Ovary (tissue), 9 donors: Measurements from ENCODE around the gene COG3. TPM values are rescaled to one million over a fixed set of nuclear protein-coding genes. Genes with fewer than 3 reads are reported as not detected.

Experiments used
- DNase-seq, 5 donors: peaks; one replicate each; pipeline ENCODE4 v3.0.0-alpha.2; 2019 to 2020
- H3K27ac ChIP-seq, 2 donors: fragments of 200-600 bp; one replicate each; pipeline versions ENCODE4 v1.5.1 to v1.8.0; 2019 to 2022
- H3K27me3 ChIP-seq: fragments of 200-600 bp; one replicate; pipeline ENCODE4 v1.8.0; 2022
- H3K36me3 ChIP-seq: fragments of 200-600 bp; sonication (generic); one replicate; pipeline ENCODE4 v1.5.1; 2019
- H3K4me1 ChIP-seq: one replicate; pipeline ENCODE4 v1.8.1; 2013; ENCODE audit warnings: mild to moderate bottlenecking, moderate library complexity; ENCODE audit not compliant: insufficient read depth
- H3K4me3 ChIP-seq: fragments of 200-600 bp; sonication (generic); one replicate; pipeline ENCODE4 v1.5.1; 2017
- H3K9me3 ChIP-seq, 2 donors: fragments of 200-600 bp in 1 of 2; sonication (generic) in 1 of 2; one replicate each; pipeline versions ENCODE4 v1.5.1 to v1.8.1; 2013 to 2019; ENCODE audit warnings: mild to moderate bottlenecking in 1 of 2, moderate library complexity in 1 of 2
- EP300 ChIP-seq: sonication (generic); formaldehyde crosslinking; IDR thresholded peaks from one replicate; pipeline ENCODE4 v1.6.1; 2017; ENCODE audit warnings: antibody characterized with exemption
- POLR2A ChIP-seq: fragments of 450-650 bp; IDR thresholded peaks from one replicate; pipeline ENCODE4 v1.6.1; 2017; ENCODE audit warnings: antibody characterized with exemption, mild to moderate bottlenecking, moderate library complexity
- WGBS, 3 donors: extraction: QIAGEN DNeasy Blood & Tissue Kit in 1 of 3; methylation state at CpG; one replicate each; pipeline versions ENCODE4 v1.1.5 to v1.1.7; 2013 to 2017; 5-methylcytosine and 5-hydroxymethylcytosine counted together
- intact Hi-C, 4 donors: fragments of 100-400 bp; cut with DNase I; formaldehyde crosslinking; loops; one replicate each; pipeline versions ENCODE4 v1.11.0 to v1.15.1; 2022 to 2023
- polyA plus RNA-seq, 2 donors: library from polyadenylated mRNA; stranded (reverse); fragments of 200-250 nt in 1 of 2; fragments of 350-450 nt in 1 of 2; fragmentation: Illumina TruSeq in 1 of 2; extraction: RNeasy Lipid Tissue Mini Kit (QIAGEN cat#74804) in 1 of 2; gene quantifications; one replicate each; pipeline ENCODE4 v1.2.3, GENCODE V29; 2013 to 2014
- total RNA-seq, 7 donors: library from RNA; depleted of rRNA in 2 of 7; stranded (reverse); fragments of >200 nt in 2 of 7; fragmentation: NEBNext Ultra II Directional in 3 of 7; extraction: Animal tissue kit (Norgen Biotek cat#: 25700) in 3 of 7; gene quantifications; one replicate each; pipeline versions ENCODE4 v1.1.0 to v1.2.4, GENCODE V29; 2016 to 2023
- TF ChIP-seq, protein P1 (sequence below), 3 donors: fragments of 450-650 bp in 2 of 3; fragments of 200-600 bp in 1 of 3; IDR thresholded peaks; one replicate each; pipeline versions ENCODE4 v1.5.1 to v1.8.0; 2016 to 2022; ENCODE audit warnings: antibody characterized with exemption in 3 of 3, mild to moderate bottlenecking in 1 of 3
- donor health status: DM: no; HTN: no; CAD: no; lungs with moderate emphysema.
- donor health status: DM: no; HTN: no; CAD: no.
- donor health status: Bipolar disorder and iron deficiency.
- donor health status: DM: yes; HTN: yes; CAD: no.
- donor health status: DM: no; HTN: no; CAD: no.
- donor health status: DM: yes; HTN: yes; CAD: no.

The COG3 gene
- total and polyA plus RNA-seq, 9 donors: 17.1 to 37.3 (median 26.9) TPM

- Histone ChIP-seq H3K4me3 (no peak overlapping the region), H3K27ac (no peak overlapping the region), H3K4me1 (peaks cover 8% of the 10 kb centered on the region), H3K36me3 (no peaks in the 10 kb centered on the region), H3K9me3 (no peaks in the 10 kb centered on the region), H3K27me3 (no peaks in the 10 kb centered on the region)
- WGBS, 3 donors: 82 to 89% (median 82%) methylated on average over 7 of the region's 7 CpGs
- no peak for DNase-seq
- intact Hi-C loops: no loop called here
- no peak for TF ChIP-seq EP300
- TF ChIP-seq, protein P1, sequence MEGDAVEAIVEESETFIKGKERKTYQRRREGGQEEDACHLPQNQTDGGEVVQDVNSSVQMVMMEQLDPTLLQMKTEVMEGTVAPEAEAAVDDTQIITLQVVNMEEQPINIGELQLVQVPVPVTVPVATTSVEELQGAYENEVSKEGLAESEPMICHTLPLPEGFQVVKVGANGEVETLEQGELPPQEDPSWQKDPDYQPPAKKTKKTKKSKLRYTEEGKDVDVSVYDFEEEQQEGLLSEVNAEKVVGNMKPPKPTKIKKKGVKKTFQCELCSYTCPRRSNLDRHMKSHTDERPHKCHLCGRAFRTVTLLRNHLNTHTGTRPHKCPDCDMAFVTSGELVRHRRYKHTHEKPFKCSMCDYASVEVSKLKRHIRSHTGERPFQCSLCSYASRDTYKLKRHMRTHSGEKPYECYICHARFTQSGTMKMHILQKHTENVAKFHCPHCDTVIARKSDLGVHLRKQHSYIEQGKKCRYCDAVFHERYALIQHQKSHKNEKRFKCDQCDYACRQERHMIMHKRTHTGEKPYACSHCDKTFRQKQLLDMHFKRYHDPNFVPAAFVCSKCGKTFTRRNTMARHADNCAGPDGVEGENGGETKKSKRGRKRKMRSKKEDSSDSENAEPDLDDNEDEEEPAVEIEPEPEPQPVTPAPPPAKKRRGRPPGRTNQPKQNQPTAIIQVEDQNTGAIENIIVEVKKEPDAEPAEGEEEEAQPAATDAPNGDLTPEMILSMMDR (IDR thresholded peaks at IDR 0.05): no peak
Measured at GRCh38 chr13:45446181-45446580, 18.6 kb upstream of the COG3 start.

GRCh38 chr13:45447050-45447661 lies 17.6 kb upstream of the COG3 start:
- H3K36me3 ChIP-seq: no peaks in the 10 kb centered on the region
- intact Hi-C loops: no loop called here
- 33 to 52% (median 39%) methylated on average over 9 of the region's 9 CpGs for WGBS, 3 donors
- H3K4me1 ChIP-seq: peaks cover 7% of the 10 kb centered on the region
- TF ChIP-seq POLR2A (no peak), EP300 (no peak)
- TF ChIP-seq, protein P1 (IDR thresholded peaks at IDR 0.05): no peak
- DNase-seq: peak in 4 of 5 donors; percentile 31 to 48 (median 46)
- no peaks in the 10 kb centered on the region for H3K27me3 ChIP-seq
- no peaks in the 10 kb centered on the region for H3K9me3 ChIP-seq
- peak overlapping the region in 1 of 2 donors; percentile 38 for H3K27ac ChIP-seq
- H3K4me3 ChIP-seq: no peak overlapping the region

- no peak for DNase-seq
- Histone ChIP-seq H3K4me3 (no peak overlapping the region), H3K36me3 (no peaks in the 10 kb centered on the region), H3K27ac (peak overlapping the region in 1 of 2 donors; percentile 19), H3K9me3 (no peaks in the 10 kb centered on the region), H3K4me1 (peaks cover 7% of the 10 kb centered on the region), H3K27me3 (no peaks in the 10 kb centered on the region)
- TF ChIP-seq POLR2A (no peak), EP300 (no peak)
- TF ChIP-seq, protein P1 (IDR thresholded peaks at IDR 0.05): no peak
- intact Hi-C loops: no loop called here
- 10 to 45% (median 33%) methylated on average over 1 of the region's 1 CpG for WGBS, 3 donors
Measured at GRCh38 chr13:45448965-45449559, 15.7 kb upstream of the COG3 start.

- no peak overlapping the region for H3K4me3 ChIP-seq
- no peak overlapping the region for H3K27ac ChIP-seq
- no peaks in the 10 kb centered on the region for H3K36me3 ChIP-seq
- H3K4me1 ChIP-seq: peaks cover 7% of the 10 kb centered on the region
- intact Hi-C loops: no loop called here
- TF ChIP-seq POLR2A: no peak
- no peak for TF ChIP-seq EP300
- TF ChIP-seq, protein P1 (IDR thresholded peaks at IDR 0.05): no peak
- no peaks in the 10 kb centered on the region for H3K9me3 ChIP-seq
- 92 to 94% (median 94%) methylated on average over 4 of the region's 4 CpGs for WGBS, 3 donors
- DNase-seq: no peak
- H3K27me3 ChIP-seq: no peaks in the 10 kb centered on the region
Measured at GRCh38 chr13:45451282-45451681, 13.5 kb upstream of the COG3 start.
